ENCODE data around the gene DOCK8. TPM values are rescaled to one million over a fixed set of nuclear protein-coding genes. Genes with fewer than 3 reads are reported as not detected.

DOCK8 gene
- total and polyA plus RNA-seq, 10 donors: 34.3 to 275 (median 184) TPM

DNA sequence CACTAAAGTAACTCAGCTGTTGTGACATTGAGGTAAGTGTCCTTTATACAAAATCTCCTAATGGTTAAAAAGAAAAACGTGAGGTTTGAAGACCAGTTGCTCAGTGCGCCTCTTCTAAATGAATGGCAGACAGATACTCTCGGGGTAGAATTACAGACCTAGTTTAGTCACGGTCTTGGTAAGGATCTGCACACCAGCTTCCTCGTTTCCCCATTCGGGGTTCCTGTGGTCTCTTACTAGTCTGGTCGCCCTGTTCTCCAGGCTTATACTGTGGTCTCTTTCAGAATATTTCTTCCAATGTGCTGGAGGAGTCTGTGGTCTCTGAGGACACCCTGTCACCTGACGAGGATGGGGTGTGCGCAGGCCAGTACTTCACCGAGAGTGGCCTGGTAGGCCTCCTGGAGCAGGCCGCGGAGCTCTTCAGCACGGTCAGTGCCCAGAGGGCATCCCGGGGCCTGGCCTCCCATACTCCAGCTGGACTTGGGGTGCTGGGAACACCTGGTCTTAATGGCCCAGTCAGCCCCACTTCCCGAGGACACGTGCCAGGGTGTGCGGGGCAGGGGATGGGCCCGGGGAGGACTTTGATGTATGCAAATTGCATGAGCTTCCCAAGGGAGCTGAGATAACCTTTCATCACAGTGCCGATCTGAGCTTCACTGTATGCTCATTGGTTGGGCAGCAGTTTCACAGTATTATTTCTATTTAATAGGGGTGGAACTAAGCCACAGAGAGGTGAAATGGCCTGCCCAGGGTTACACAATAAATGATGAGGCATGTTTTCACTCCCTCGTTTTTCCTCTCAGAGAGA lies 224.5 kb downstream of the DOCK8 start:
- TF ChIP-seq, protein P1, sequence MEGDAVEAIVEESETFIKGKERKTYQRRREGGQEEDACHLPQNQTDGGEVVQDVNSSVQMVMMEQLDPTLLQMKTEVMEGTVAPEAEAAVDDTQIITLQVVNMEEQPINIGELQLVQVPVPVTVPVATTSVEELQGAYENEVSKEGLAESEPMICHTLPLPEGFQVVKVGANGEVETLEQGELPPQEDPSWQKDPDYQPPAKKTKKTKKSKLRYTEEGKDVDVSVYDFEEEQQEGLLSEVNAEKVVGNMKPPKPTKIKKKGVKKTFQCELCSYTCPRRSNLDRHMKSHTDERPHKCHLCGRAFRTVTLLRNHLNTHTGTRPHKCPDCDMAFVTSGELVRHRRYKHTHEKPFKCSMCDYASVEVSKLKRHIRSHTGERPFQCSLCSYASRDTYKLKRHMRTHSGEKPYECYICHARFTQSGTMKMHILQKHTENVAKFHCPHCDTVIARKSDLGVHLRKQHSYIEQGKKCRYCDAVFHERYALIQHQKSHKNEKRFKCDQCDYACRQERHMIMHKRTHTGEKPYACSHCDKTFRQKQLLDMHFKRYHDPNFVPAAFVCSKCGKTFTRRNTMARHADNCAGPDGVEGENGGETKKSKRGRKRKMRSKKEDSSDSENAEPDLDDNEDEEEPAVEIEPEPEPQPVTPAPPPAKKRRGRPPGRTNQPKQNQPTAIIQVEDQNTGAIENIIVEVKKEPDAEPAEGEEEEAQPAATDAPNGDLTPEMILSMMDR (IDR thresholded peaks at IDR 0.05 in 8 of 11, conservative IDR thresholded peaks at IDR 0.05 in 3 of 11): no peak
- TF ChIP-seq POLR2A (IDR thresholded peaks at IDR 0.05) (no peak), POLR2AphosphoS5 (IDR thresholded peaks at IDR 0.05) (peak in 1 of 3 donors; percentile 61)

DNA sequence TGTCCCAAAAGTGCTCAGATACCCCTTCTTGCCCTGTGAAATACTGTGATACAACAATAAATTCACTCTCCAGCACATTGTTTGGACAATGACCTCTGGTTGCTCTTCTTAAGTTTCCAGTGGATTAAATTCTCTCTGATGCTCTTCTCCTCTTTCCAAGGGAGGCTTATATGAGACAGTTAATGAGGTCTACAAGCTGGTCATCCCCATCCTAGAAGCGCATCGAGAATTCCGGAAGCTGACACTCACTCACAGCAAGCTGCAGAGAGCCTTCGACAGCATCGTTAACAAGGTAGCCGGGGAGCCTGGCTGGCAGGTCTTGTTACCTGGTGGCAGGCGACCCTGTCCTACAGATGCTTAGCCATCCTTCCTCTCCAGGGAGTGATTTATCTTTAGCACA lies 226.5 kb downstream of the DOCK8 start:
- H3K36me3 ChIP-seq: peaks cover 0 to 100% (median 97%) of the 10 kb centered on the region in 6 donors
- H3K4me3 ChIP-seq: no peak overlapping the region
- no peaks in the 10 kb centered on the region for H3K9me3 ChIP-seq
- no peak for TF ChIP-seq POLR2AphosphoS5 (IDR thresholded peaks at IDR 0.05)
- TF ChIP-seq, protein P1 (IDR thresholded peaks at IDR 0.05 in 8 of 11, conservative IDR thresholded peaks at IDR 0.05 in 3 of 11): no peak
- DNase-seq: no peak
- H3K4me1 ChIP-seq: peaks cover 0 to 14% (median 0%) of the 10 kb centered on the region in 6 donors
- H3K27ac ChIP-seq: no peak overlapping the region
- intact Hi-C loops (cut with DNase I; ENCODE audit: low total_unique reads): no loop called here
- 91 to 96% (median 94%) methylated on average over 7 of the region's 7 CpGs for WGBS, 5 donors
- H3K27me3 ChIP-seq (replicated peaks in 1 of 7): no peaks in the 10 kb centered on the region

More for the DNA sequence above, 224.5 kb downstream of the DOCK8 start:
- intact Hi-C loops (cut with DNase I; ENCODE audit: low total_unique reads): no loop called here
- H3K9me3 ChIP-seq: no peaks in the 10 kb centered on the region
- 75 to 86% (median 79%) methylated on average over 16 to 20 of the region's 20 CpGs for WGBS, 5 donors
- H3K4me3 ChIP-seq: no peak overlapping the region
- peak; percentile 64 for DNase-seq
- no peaks in the 10 kb centered on the region for H3K4me1 ChIP-seq
- no peaks in the 10 kb centered on the region for H3K27me3 ChIP-seq (replicated peaks in 1 of 7)
- peak overlapping the region in 2 of 8 donors; percentile 29 to 35 for H3K27ac ChIP-seq
- H3K36me3 ChIP-seq: peaks cover 3 to 100% (median 96%) of the 10 kb centered on the region in 6 donors

- TF ChIP-seq POLR2AphosphoS5 (IDR thresholded peaks at IDR 0.05) (no peak), POLR2A (IDR thresholded peaks at IDR 0.05) (no peak)
- TF ChIP-seq, protein P1 (IDR thresholded peaks at IDR 0.05 in 8 of 11, conservative IDR thresholded peaks at IDR 0.05 in 3 of 11): no peak
- Histone ChIP-seq H3K9me3 (no peaks in the 10 kb centered on the region), H3K27ac (peak overlapping the region in 2 of 8 donors; percentile 17 to 26), H3K4me1 (peaks cover 0 to 33% (median 0%) of the 10 kb centered on the region in 6 donors), H3K36me3 (peaks cover 0 to 100% (median 91%) of the 10 kb centered on the region in 6 donors), H3K4me3 (no peak overlapping the region), H3K27me3 (replicated peaks in 1 of 7) (no peaks in the 10 kb centered on the region)
- intact Hi-C loops (cut with DNase I; ENCODE audit: low total_unique reads): no loop called here
- WGBS, 5 donors: 96 to 100% (median 100%) methylated on average over 1 of the region's 1 CpG
- no peak for DNase-seq
Observed at GRCh38 chr9:444528-444927, 229.9 kb downstream of the DOCK8 start.

DNA sequence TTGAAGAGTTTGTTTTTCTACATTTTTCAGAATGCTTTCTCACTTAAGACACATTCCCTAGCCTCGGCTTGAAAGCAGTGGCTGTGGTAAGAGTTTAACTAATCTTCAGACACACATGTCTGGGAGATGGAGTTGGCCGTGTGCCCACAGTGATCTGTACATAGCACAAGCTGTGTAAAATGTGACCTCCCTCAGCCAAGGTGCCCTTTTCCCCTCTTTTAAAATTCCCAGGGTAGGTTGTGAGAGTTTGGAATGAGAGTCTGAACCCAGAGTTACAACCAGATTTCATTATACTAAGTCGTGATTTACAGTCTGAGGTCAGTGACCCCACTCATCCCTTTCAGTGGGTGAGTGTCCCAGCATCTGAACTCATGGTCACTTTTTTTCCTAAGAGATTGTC lies 230.4 kb downstream of the DOCK8 start:
- TF ChIP-seq POLR2AphosphoS5 (IDR thresholded peaks at IDR 0.05): no peak
- TF ChIP-seq, protein P1 (IDR thresholded peaks at IDR 0.05 in 8 of 11, conservative IDR thresholded peaks at IDR 0.05 in 3 of 11): no peak
- no peak for TF ChIP-seq POLR2A (IDR thresholded peaks at IDR 0.05)
- WGBS, 5 donors: 68 to 80% (median 72%) methylated on average over 3 of the region's 3 CpGs
- no peaks in the 10 kb centered on the region for H3K27me3 ChIP-seq (replicated peaks in 1 of 7)
- H3K4me3 ChIP-seq: no peak overlapping the region
- peaks cover 0 to 33% (median 0%) of the 10 kb centered on the region in 6 donors for H3K4me1 ChIP-seq
- peak overlapping the region in 2 of 8 donors; percentile 17 to 26 for H3K27ac ChIP-seq
- H3K9me3 ChIP-seq: no peaks in the 10 kb centered on the region
- DNase-seq: no peak
- peaks cover 0 to 100% (median 91%) of the 10 kb centered on the region in 6 donors for H3K36me3 ChIP-seq
- intact Hi-C loops (cut with DNase I; ENCODE audit: low total_unique reads): no loop called here
